NCI-H1694 (cell line): ENCODE results near the gene DBF4B.
A peak's percentile ranks its signal among the peaks of the same experiment; 100 is the strongest.

Experiments used
- DNase-seq: peaks from one replicate; lab custom pipeline; 2025; lab: John Stamatoyannopoulos, UW

The DBF4B gene

DNA sequence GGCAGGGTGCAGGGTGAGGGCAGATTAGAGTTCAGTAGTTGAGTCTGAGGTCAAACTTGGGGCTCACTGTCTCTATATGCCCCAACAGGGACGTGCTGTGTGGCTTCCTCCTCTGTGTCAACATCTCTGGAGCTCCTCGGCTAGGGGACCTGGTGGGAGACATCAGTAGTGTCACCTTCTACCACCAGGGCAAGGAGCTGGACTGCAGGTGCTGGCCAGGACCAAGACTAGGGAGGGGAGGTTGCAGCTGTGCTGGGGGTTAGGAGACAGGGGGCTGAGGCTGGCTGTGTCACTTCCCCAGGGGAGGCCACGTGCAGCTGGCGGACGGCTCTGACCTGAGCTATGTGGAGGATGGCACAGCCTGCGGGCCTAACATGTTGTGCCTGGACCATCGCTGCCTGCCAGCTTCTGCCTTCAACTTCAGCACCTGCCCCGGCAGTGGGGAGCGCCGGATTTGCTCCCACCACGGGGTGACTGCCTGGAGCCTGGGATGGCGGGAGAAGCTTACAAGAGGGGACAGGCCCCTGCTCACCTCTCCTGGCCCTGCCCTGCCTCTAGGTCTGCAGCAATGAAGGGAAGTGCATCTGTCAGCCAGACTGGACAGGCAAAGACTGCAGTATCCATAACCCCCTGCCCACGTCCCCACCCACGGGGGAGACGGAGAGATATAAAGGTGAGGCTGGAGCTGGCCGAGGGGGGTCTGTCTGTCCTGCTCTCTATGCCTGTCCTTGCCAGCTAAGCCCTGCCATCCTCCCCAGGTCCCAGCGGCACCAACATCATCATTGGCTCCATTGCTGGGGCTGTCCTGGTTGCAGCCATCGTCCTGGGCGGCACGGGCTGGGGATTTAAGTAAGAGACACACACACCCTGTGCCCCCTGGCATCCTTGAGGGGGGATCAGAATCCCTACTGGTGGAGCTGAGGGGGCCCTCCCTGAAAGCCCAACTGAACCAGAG, 69.2 kb downstream of the DBF4B start:
- DNase-seq = no peak

DNA sequence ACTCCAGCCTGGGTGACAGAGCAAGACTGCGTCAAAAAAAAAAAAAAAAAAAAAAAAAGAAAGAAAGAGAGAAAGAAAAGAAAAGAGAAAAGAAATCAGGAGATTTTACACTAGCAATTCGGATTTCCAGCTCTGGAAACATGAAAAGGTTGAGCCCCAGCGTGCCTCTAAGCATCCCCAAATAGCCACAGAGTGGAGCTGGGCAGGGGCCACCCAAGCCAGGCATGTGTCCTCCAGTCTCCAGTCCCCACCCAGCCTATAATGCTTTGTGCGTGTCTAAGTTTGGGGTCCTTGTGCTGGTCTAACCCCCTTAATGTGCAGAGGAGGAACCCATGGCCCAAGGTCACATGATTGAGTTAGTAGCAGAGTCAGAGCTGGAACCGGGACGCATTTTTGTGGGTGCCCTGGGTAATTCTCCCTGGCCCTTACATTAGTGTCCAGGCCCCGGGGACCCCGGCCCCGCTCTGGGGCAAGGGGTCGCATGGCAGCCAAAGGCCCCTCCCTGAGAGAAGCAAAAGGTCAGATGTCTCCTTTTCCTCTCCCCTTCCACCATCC, 70.3 kb downstream of the DBF4B start:
- DNase-seq = no peak

DNA sequence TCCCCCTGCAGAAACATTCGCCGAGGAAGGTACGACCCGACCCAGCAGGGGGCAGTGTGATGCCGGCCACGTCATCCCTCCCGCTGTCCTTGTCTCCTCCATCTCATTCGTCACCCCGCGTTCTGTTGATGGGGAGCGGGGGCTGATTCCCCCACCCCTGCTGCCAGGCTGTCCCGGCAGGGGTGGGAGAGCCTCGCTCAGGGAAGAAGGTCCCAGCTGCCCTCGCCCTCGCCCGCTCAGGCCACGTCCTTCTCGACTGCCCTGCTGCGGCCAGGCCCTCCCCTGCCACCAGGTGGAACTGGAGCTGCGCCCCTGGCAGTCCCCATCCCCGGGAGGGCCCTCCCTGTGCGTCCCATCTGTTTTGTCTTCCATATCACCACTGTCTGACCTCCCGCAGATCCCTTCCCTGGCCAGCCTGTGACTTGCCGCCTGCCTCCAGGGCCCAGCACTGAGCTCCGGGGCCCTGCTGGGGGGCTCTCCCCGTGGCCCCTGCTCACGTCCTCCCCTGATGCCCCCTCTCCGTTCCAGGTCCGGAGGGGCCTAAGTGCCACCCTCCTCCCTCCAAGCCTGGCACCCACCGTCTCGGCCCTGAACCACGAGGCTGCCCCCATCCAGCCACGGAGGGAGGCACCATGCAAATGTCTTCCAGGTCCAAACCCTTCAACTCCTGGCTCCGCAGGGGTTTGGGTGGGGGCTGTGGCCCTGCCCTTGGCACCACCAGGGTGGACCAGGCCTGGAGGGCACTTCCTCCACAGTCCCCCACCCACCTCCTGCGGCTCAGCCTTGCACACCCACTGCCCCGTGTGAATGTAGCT, 71.0 kb downstream of the DBF4B start:
- peak; percentile 82 for DNase-seq

DNA sequence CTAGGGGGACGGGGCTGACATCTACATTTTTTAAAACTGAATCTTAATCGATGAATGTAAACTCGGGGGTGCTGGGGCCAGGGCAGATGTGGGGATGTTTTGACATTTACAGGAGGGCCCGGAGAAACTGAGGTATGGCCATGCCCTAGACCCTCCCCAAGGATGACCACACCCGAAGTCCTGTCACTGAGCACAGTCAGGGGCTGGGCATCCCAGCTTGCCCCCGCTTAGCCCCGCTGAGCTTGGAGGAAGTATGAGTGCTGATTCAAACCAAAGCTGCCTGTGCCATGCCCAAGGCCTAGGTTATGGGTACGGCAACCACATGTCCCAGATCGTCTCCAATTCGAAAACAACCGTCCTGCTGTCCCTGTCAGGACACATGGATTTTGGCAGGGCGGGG, 71.7 kb downstream of the DBF4B start:
- DNase-seq = no peak

DNA sequence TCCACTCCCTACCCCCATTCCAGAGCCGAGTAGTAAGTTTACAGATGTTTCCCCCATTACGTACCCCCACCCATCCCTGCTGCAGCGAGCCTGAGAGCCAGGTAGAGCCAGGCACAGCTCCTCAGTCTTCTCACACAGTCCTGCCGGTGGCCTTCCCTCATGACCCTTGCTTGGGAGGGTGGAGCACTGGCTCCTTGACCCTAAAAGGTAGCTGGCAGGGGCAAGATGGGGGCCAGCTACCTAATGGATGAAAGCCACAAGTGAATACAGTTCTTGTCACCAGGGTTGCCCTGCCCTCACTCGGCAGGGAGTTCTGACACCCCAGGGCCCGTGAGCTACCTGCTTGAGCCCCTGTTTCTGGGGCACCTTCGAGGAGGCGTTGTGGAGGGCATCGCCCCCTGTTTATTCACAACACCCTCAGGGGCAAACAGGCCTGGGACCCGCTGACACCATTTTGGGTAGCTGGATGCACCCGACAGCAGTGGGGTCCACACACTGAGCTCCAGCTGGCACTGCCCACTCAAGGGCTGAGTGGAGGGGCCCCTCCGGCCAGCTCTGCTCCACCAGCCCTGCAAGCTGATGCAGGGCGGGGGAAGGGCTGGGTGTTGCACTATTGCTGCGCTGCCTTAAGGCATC, 72.5 kb downstream of the DBF4B start:
- DNase-seq = no peak

DNA sequence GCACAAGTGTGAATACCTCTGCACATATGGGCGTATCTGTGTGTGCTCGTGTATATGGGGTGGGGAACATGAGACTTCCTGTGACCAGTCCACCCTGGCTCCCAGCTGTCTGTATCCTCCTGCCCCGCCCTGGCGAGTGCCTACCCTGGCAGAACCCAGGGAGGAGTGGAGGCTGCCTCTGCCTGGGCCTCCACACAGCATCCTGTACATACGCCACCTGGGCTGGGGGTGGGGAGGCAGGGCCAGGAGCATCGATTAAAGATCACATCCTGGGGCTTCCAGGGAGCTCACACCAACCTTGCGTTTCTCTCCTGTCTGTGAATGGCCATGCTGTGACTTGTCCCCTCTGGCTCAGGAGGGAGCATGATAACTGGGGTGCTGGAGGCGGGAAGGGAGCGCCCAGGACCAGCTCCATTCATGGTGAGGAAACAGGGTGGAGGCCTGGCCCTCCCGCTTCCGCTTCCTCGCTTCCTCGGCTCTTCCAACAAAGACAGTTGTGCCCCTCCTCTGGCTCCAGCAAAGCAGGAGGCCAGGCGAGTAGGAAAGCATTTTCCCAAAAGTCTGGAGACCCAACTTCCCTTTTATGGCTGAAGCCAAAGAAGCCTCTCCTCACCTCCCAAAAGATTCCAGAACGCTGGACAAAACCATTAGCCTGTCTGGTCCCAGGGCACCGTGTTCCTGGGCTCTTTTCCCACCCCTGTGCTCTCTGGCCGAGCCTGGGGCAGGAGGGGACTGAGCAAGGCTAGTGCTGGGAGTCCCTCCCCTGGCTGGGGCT, 73.3 kb downstream of the DBF4B start:
- no peak for DNase-seq

DNA sequence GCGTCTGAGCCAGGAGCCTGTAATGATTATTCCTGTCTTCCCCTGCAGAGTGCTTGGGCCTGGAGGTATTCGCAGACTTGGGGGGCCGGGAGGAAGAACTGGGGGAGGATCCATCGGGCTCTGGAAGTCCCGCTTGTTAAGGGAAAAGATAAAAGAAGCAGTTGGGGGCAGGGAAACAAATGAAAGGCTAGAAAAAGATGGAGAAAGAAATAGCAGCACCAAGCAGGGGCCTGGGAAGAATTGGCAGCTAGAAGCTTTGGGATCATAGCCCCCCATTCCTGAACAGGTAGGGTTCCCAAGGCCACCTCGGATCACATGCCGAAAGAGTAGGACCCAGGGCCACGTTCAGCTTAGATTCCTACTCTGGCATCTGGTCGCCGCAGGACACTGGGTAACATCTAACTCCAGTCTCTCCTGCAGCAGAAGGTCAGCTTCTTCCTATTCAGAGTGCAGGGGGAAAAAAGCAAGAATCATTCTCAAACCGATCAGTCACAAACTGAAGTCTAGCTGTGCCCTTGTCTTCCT, 73.9 kb downstream of the DBF4B start:
- DNase-seq = no peak

DNA sequence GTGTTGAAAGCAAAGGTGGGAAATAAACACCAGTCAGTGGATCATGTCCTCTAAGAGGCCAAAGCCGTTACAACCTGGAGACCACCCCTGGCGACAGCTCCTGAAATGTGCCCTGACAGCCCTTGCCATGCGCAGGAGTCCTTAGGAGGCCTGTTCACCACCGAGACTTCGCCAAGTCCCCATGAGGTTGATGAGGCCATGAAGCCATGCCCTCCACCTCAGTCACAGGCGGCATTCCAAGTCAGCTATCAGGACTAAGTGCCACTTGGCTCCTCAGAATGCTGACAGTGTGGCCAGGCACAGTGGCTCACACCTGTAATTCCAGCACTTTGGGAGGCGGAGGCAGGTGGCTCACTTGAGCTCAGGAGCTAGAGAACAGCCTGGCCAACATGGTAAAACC, 77.5 kb downstream of the DBF4B start:
- DNase-seq = no peak

DNA sequence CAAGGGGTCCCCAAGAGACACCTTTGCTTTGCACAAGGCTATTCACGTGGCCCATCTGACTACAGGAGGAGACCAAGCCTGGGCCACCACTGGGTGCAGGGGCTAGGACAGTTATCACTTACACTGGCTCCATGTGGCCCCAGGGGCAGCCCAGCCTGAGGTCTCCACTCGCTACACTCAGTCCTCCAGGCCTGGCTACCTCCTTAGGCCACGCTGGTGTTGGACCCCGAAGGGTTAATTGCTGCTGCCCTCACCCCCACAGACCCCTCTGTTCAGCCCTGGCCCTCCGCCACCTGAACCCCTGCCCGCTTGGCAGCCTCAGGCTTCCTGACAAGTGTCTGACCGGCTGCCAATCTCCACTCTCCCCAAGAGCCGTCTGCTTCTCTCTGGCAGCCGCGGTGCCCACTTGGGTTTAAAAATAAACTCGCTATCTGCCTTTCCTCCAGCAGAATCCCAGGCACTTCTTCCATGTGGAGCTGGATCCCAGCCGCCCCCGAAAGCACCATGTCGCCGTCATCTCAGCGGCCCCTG, 78.2 kb downstream of the DBF4B start:
- DNase-seq = peak; percentile 55

DNA sequence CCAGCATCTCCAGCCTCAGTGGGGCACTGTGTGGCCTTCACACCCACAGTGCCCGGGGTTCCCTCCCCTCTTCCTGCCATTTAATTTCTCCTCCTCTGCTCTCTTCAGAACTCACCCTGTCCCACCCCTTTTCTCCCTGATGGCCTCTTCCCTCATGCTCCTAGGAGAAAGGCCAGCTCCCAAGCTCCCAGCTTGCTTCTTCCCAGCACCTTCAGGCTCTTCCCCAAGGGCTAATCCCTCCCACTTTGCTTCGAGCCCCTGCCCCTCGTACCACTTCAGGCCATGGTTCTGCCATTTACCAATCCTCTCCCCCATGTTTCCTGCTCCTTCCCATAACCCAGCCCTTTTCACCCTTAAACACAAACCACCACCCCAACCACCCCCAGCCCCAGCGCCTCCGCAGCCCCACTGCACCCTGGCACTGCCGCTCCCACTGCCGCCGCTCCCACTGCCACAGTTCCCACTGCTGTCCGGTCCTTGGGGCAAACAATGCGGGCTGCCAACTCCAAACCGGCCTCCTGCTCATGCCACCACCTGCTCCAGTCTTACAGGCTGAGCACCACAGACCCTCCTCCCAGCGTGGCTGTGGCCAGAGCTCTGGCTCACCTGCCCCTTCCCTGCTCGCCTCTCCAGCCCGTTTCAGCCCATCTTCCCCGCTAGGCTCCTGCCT, 78.9 kb downstream of the DBF4B start:
- no peak for DNase-seq

DNA sequence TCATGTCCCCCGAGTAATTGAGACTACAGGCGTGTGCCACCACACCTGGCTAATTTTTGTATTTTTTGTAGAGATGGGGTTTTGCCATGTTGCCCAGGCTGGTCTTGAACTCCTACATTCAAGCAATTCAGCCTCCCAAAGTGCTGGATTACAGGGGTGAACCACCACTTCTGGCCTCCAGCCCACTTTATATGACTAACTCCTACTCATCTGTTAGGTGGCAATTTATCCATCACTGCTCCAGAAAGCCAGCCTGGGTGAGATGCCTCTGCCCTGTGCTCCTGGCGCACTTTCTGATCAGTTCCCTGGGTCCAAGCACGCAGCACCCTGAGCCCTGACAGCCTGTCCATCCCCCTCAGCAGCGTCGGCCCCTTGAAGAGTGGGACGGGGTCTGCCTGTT, 79.7 kb downstream of the DBF4B start:
- DNase-seq = no peak

DNA sequence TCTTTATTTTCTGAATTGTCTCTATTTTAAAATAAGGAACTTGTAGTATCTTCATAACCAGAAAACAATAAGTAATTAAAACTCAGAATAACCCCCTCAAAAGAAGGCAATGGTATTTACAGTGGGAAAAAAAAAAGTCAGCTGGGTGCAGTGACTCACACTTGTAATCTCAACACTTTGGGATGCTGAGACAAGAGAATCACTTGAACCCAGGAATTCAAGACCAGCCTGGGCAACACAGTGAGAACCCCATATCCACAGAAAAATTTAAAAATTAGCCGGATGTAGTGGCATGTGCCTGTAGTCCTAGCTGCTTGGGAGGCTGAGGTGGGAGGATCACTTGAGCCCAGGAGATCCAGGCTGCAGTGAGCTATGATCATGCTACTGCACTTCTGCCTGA, 83.8 kb downstream of the DBF4B start:
- DNase-seq = no peak

DNA sequence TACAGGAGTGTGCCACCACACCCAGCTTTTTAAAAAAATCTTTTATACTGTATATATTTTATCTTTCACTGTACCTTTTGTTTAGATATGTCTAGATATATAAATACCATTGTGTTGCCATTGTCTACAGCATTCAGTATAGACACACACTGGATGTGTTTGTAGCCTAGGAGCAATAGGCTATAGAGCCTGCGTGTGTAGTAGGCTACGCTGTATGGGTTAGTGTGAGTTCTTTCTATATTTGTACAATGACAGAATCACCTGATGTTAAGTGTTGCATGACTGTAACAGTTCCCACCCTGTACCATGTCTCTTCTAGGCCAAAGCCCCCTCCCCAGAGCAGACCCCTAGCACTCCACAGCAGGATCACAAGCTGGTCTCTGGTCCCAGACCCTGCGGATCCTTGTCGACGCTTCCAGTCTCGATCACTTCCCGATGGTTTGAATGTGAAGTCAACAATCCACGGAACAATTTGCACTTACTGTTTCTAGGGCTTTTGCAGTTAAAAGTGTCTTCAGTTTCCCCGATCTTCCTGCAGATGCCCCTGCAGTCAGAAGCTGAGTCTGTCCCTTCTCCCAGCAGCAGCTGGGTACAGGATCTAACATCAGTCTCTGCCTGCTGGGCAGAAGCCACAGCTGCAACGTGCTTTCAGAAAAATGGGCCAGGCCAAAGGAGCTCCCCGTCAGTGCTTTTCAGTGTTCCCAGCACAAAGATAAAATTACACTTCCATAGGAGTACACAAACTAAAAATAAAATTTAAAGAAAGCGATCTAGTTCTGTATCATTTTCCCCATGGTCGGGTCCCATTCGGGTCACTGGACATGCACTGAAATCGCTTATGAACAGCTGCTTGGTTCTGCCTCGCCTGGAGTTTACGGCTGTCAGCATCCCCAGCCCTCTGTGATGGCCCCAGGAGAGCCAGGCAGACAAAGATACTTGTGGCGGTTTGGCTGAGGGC, 85.7 kb downstream of the DBF4B start:
- no peak for DNase-seq

DNA sequence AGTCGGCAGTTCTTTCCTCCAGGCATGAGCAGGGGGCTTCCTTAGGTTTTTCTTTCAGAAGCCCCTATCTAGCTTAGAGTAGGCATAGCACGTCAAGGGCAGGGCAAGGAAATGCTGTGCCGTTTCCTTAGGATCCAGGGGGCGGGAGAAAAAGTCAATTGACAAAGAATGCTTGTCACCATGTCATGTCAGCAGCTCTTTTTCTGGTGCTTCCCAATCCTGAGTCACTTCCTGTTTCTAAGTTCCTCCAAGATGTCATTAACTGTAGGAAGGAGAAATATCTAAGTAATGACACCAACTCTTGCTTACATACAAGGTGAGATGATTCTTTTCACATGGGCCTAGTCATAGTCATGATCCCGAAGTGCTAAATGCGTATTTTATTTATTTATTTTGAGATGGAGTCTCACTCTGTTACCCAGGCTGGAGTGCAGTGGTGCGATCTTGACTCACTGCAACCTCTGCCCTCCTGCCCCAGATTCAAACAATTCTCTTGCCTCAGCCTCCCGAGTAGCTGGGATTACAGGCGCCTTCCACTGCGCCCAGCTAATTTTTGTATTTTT, 86.5 kb downstream of the DBF4B start:
- no peak for DNase-seq

DNA sequence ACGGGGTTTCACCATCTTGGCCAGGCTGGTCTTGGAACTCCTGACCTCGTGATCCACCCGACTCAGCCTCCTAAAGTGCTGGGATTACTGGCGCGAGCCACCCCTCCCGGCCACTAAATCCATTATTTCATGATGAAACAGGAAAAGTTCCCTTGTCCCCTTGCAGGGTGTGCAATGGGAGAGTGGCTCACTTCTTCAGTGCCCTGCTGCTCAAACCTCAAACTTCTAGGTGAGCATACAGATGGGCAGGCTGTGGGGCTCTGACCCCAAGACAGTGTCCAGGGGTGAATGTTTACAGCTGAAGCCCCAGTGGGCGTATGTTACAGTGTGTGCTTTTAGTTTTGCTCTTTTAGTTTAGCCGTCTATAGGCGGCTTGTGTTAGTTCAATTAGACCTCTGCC, 87.0 kb downstream of the DBF4B start:
- no peak for DNase-seq

DNA sequence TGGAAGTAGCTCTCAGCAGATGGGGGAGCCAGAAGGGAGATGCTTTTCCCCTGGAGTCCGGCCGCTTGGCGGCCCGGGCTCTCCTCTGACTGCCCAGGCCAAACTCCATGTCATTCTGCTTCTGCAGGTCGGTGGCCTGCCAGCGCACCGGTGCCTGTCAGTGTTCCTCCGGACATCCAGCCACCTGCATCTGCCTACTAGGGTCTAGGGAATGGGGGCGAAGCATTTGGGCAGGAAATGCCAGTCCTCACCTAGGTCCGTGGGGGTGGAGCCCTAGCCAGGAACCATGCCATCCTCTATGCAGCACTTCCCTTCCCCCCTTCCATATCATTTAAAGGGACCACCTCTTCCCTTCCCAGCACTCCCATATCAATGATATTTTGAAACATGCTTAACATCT, 87.5 kb downstream of the DBF4B start:
- no peak for DNase-seq

DNA sequence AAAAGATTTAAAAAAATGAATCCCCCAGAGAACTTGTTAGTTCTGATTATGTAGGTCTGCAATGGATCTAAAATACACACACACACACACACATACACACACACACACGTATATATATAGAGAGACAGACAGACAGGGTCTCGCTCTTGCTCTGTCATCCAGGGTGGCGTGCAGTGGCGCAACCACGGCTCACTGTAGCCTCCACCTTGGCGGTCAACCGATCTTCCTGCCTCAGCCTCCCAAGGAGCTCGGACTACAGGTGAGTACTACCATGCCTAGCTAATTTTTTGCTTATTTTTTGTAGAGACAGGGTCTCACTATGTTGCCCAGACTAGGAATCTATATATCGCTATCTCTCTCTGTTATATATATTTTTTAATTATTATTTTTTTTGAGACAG, 88.3 kb downstream of the DBF4B start:
- DNase-seq = no peak

DNA sequence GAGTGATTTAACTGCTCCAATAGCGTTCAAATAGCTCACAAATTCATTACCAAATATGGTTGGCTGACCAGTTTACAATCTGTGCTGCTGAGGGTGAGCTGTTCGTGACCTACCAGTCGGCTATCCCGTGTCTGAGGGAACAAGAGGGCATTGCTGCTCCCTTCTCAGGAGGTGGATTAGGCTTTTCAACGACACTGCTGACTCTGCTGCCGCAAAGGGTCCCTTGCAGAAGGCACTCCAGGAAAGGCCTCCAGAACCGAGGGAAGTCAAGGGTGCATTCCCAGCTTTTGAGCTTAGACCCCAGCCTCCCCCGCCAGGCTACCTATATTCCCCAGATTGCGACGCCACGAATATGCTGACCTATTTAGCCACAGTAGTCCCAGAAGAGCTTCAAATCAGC, 89.3 kb downstream of the DBF4B start:
- DNase-seq = no peak

DNA sequence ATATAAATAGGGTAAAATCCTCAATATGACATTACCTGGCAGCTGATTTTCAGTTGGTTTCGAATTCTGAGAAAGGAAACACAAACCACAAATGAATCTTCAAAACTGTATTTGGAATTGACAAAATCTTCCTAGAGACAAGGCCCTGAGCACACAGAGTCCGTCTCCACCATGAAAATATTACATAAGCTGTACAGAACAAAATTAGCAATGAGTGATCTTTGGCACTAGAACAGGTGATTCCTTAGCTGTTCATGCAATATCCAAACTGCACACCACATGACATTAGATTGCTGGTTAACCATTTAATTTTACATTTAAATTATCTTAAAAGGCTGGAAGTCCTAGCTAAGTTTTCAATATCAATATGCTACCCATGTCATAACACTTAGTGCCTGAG, 89.9 kb downstream of the DBF4B start:
- DNase-seq = no peak
